Measurements from ENCODE around the gene SCNN1A. TPM values are rescaled to one million over a fixed set of nuclear protein-coding genes. Genes with fewer than 3 reads are reported as not detected.

The SCNN1A gene
- total and polyA plus RNA-seq, 2 donors: 0.61 to 28.9 TPM

GRCh38 chr12:6405963-6406362 lies 30.6 kb upstream of the SCNN1A start:
- WGBS: 92% methylated on average over 6 of the region's 6 CpGs
- no peak for DNase-seq (ENCODE audit: low read depth in 6 of 9, low spot score in 9 of 9)
- H3K4me1 ChIP-seq (ENCODE audit: control insufficient read depth in 2 of 2, insufficient read depth in 2 of 2, low read length in 2 of 2): no peaks in the 10 kb centered on the region
- H3K27me3 ChIP-seq (ENCODE audit: control insufficient read depth in 2 of 2, insufficient read depth in 1 of 2, low read length in 1 of 2): no peaks in the 10 kb centered on the region
- H3K9me3 ChIP-seq (ENCODE audit: control insufficient read depth in 2 of 2, insufficient read depth in 1 of 2, low read length in 1 of 2): no peaks in the 10 kb centered on the region
- H3K4me3 ChIP-seq (ENCODE audit: low read length in 2 of 2): no peak overlapping the region
- no peaks in the 10 kb centered on the region for H3K36me3 ChIP-seq (ENCODE audit: control insufficient read depth in 2 of 2, insufficient read depth in 2 of 2, low read length in 1 of 2)
- no peak overlapping the region for H3K27ac ChIP-seq (ENCODE audit: low read depth in 1 of 2, low read length in 1 of 2)

GRCh38 chr12:6404390-6404789 lies 29.0 kb upstream of the SCNN1A start:
- Histone ChIP-seq H3K4me3 (ENCODE audit: low read length in 2 of 2) (no peak overlapping the region), H3K4me1 (ENCODE audit: control insufficient read depth in 2 of 2, insufficient read depth in 2 of 2, low read length in 2 of 2) (no peaks in the 10 kb centered on the region), H3K9me3 (ENCODE audit: control insufficient read depth in 2 of 2, insufficient read depth in 1 of 2, low read length in 1 of 2) (no peaks in the 10 kb centered on the region), H3K27ac (ENCODE audit: low read depth in 1 of 2, low read length in 1 of 2) (no peak overlapping the region), H3K36me3 (ENCODE audit: control insufficient read depth in 2 of 2, insufficient read depth in 2 of 2, low read length in 1 of 2) (no peaks in the 10 kb centered on the region), H3K27me3 (ENCODE audit: control insufficient read depth in 2 of 2, insufficient read depth in 1 of 2, low read length in 1 of 2) (no peaks in the 10 kb centered on the region)
- WGBS: 98% methylated on average over 5 of the region's 5 CpGs
- DNase-seq (ENCODE audit: low read depth in 6 of 9, low spot score in 9 of 9): no peak

GRCh38 chr12:6399884-6400644 lies 24.7 kb upstream of the SCNN1A start:
- H3K27ac ChIP-seq (ENCODE audit: low read depth in 1 of 2, low read length in 1 of 2): no peak overlapping the region
- WGBS: 96% methylated on average over 7 of the region's 7 CpGs
- H3K9me3 ChIP-seq (ENCODE audit: control insufficient read depth in 2 of 2, insufficient read depth in 1 of 2, low read length in 1 of 2): no peaks in the 10 kb centered on the region
- no peak overlapping the region for H3K4me3 ChIP-seq (ENCODE audit: low read length in 2 of 2)
- DNase-seq (ENCODE audit: low read depth in 6 of 9, low spot score in 9 of 9): no peak
- no peaks in the 10 kb centered on the region for H3K36me3 ChIP-seq (ENCODE audit: control insufficient read depth in 2 of 2, insufficient read depth in 2 of 2, low read length in 1 of 2)
- no peaks in the 10 kb centered on the region for H3K27me3 ChIP-seq (ENCODE audit: control insufficient read depth in 2 of 2, insufficient read depth in 1 of 2, low read length in 1 of 2)
- H3K4me1 ChIP-seq (ENCODE audit: control insufficient read depth in 2 of 2, insufficient read depth in 2 of 2, low read length in 2 of 2): no peaks in the 10 kb centered on the region

- Histone ChIP-seq H3K4me1 (ENCODE audit: control insufficient read depth in 2 of 2, insufficient read depth in 2 of 2, low read length in 2 of 2) (no peaks in the 10 kb centered on the region), H3K27ac (ENCODE audit: low read depth in 1 of 2, low read length in 1 of 2) (no peak overlapping the region), H3K4me3 (ENCODE audit: low read length in 2 of 2) (no peak overlapping the region), H3K27me3 (ENCODE audit: control insufficient read depth in 2 of 2, insufficient read depth in 1 of 2, low read length in 1 of 2) (no peaks in the 10 kb centered on the region), H3K36me3 (ENCODE audit: control insufficient read depth in 2 of 2, insufficient read depth in 2 of 2, low read length in 1 of 2) (no peaks in the 10 kb centered on the region), H3K9me3 (ENCODE audit: control insufficient read depth in 2 of 2, insufficient read depth in 1 of 2, low read length in 1 of 2) (no peaks in the 10 kb centered on the region)
- no peak for DNase-seq (ENCODE audit: low read depth in 6 of 9, low spot score in 9 of 9)
- 98% methylated on average over 2 of the region's 2 CpGs for WGBS
Observed at GRCh38 chr12:6396031-6396430, 20.7 kb upstream of the SCNN1A start.

- no peaks in the 10 kb centered on the region for H3K27me3 ChIP-seq (ENCODE audit: control insufficient read depth in 2 of 2, insufficient read depth in 1 of 2, low read length in 1 of 2)
Observed at GRCh38 chr12:6394398-6394797, 19.0 kb upstream of the SCNN1A start.

GRCh38 chr12:6393109-6393508 lies 17.7 kb upstream of the SCNN1A start:
- Histone ChIP-seq H3K27ac (ENCODE audit: low read depth in 1 of 2, low read length in 1 of 2) (no peak overlapping the region), H3K9me3 (ENCODE audit: control insufficient read depth in 2 of 2, insufficient read depth in 1 of 2, low read length in 1 of 2) (no peaks in the 10 kb centered on the region), H3K4me3 (ENCODE audit: low read length in 2 of 2) (no peak overlapping the region), H3K36me3 (ENCODE audit: control insufficient read depth in 2 of 2, insufficient read depth in 2 of 2, low read length in 1 of 2) (no peaks in the 10 kb centered on the region), H3K27me3 (ENCODE audit: control insufficient read depth in 2 of 2, insufficient read depth in 1 of 2, low read length in 1 of 2) (no peaks in the 10 kb centered on the region), H3K4me1 (ENCODE audit: control insufficient read depth in 2 of 2, insufficient read depth in 2 of 2, low read length in 2 of 2) (no peaks in the 10 kb centered on the region)
- 97% methylated on average over 7 of the region's 7 CpGs for WGBS
- no peak for DNase-seq (ENCODE audit: low read depth in 6 of 9, low spot score in 9 of 9)

More at GRCh38 chr12:6394398-6394797, 19.0 kb upstream of the SCNN1A start:
- H3K9me3 ChIP-seq (ENCODE audit: control insufficient read depth in 2 of 2, insufficient read depth in 1 of 2, low read length in 1 of 2): no peaks in the 10 kb centered on the region
- no peaks in the 10 kb centered on the region for H3K4me1 ChIP-seq (ENCODE audit: control insufficient read depth in 2 of 2, insufficient read depth in 2 of 2, low read length in 2 of 2)
- H3K36me3 ChIP-seq (ENCODE audit: control insufficient read depth in 2 of 2, insufficient read depth in 2 of 2, low read length in 1 of 2): no peaks in the 10 kb centered on the region
- H3K4me3 ChIP-seq (ENCODE audit: low read length in 2 of 2): no peak overlapping the region
- H3K27ac ChIP-seq (ENCODE audit: low read depth in 1 of 2, low read length in 1 of 2): no peak overlapping the region
- DNase-seq (ENCODE audit: low read depth in 6 of 9, low spot score in 9 of 9): no peak
- WGBS: 95% methylated on average over 8 of the region's 8 CpGs

GRCh38 chr12:6392504-6392903 lies 17.1 kb upstream of the SCNN1A start:
- Histone ChIP-seq H3K4me1 (ENCODE audit: control insufficient read depth in 2 of 2, insufficient read depth in 2 of 2, low read length in 2 of 2) (no peaks in the 10 kb centered on the region), H3K27me3 (ENCODE audit: control insufficient read depth in 2 of 2, insufficient read depth in 1 of 2, low read length in 1 of 2) (no peaks in the 10 kb centered on the region), H3K36me3 (ENCODE audit: control insufficient read depth in 2 of 2, insufficient read depth in 2 of 2, low read length in 1 of 2) (no peaks in the 10 kb centered on the region), H3K4me3 (ENCODE audit: low read length in 2 of 2) (no peak overlapping the region), H3K27ac (ENCODE audit: low read depth in 1 of 2, low read length in 1 of 2) (no peak overlapping the region), H3K9me3 (ENCODE audit: control insufficient read depth in 2 of 2, insufficient read depth in 1 of 2, low read length in 1 of 2) (no peaks in the 10 kb centered on the region)
- no peak for DNase-seq (ENCODE audit: low read depth in 6 of 9, low spot score in 9 of 9)
- WGBS: 74% methylated on average over 6 of the region's 6 CpGs

GRCh38 chr12:6391013-6391412 lies 15.7 kb upstream of the SCNN1A start:
- no peaks in the 10 kb centered on the region for H3K9me3 ChIP-seq (ENCODE audit: control insufficient read depth in 2 of 2, insufficient read depth in 1 of 2, low read length in 1 of 2)
- no peaks in the 10 kb centered on the region for H3K4me1 ChIP-seq (ENCODE audit: control insufficient read depth in 2 of 2, insufficient read depth in 2 of 2, low read length in 2 of 2)
- no peaks in the 10 kb centered on the region for H3K36me3 ChIP-seq (ENCODE audit: control insufficient read depth in 2 of 2, insufficient read depth in 2 of 2, low read length in 1 of 2)
- WGBS: 96% methylated on average over 17 of the region's 17 CpGs
- H3K27ac ChIP-seq (ENCODE audit: low read depth in 1 of 2, low read length in 1 of 2): no peak overlapping the region
- no peak overlapping the region for H3K4me3 ChIP-seq (ENCODE audit: low read length in 2 of 2)
- no peak for DNase-seq (ENCODE audit: low read depth in 6 of 9, low spot score in 9 of 9)
- no peaks in the 10 kb centered on the region for H3K27me3 ChIP-seq (ENCODE audit: control insufficient read depth in 2 of 2, insufficient read depth in 1 of 2, low read length in 1 of 2)

- H3K4me3 ChIP-seq (ENCODE audit: low read length in 2 of 2): no peak overlapping the region
- WGBS: 95% methylated on average over 15 of the region's 15 CpGs
- no peaks in the 10 kb centered on the region for H3K36me3 ChIP-seq (ENCODE audit: control insufficient read depth in 2 of 2, insufficient read depth in 2 of 2, low read length in 1 of 2)
- DNase-seq (ENCODE audit: low read depth in 6 of 9, low spot score in 9 of 9): no peak
- no peak overlapping the region for H3K27ac ChIP-seq (ENCODE audit: low read depth in 1 of 2, low read length in 1 of 2)
- peaks cover 0 to under 1% of the 10 kb centered on the region in 2 donors for H3K27me3 ChIP-seq (ENCODE audit: control insufficient read depth in 2 of 2, insufficient read depth in 1 of 2, low read length in 1 of 2)
- H3K4me1 ChIP-seq (ENCODE audit: control insufficient read depth in 2 of 2, insufficient read depth in 2 of 2, low read length in 2 of 2): no peaks in the 10 kb centered on the region
- no peaks in the 10 kb centered on the region for H3K9me3 ChIP-seq (ENCODE audit: control insufficient read depth in 2 of 2, insufficient read depth in 1 of 2, low read length in 1 of 2)
Observed at GRCh38 chr12:6390084-6390799, 14.9 kb upstream of the SCNN1A start.
